NCI-H146 treated with DMSO at 0.1 percent for 48 hours (cell line): ENCODE measurements around the gene MAP4K2.
"Not testable (repeated sequence)": the region's sequence is repeated elsewhere in the genome, so short reads cannot be mapped to it uniquely, and the experiment has no call there.

Experiments used
- DNase-seq: peaks from one replicate; lab custom pipeline; 2025; ENCODE audit not compliant: unreplicated experiment; lab: John Stamatoyannopoulos, UW

MAP4K2 gene

DNA sequence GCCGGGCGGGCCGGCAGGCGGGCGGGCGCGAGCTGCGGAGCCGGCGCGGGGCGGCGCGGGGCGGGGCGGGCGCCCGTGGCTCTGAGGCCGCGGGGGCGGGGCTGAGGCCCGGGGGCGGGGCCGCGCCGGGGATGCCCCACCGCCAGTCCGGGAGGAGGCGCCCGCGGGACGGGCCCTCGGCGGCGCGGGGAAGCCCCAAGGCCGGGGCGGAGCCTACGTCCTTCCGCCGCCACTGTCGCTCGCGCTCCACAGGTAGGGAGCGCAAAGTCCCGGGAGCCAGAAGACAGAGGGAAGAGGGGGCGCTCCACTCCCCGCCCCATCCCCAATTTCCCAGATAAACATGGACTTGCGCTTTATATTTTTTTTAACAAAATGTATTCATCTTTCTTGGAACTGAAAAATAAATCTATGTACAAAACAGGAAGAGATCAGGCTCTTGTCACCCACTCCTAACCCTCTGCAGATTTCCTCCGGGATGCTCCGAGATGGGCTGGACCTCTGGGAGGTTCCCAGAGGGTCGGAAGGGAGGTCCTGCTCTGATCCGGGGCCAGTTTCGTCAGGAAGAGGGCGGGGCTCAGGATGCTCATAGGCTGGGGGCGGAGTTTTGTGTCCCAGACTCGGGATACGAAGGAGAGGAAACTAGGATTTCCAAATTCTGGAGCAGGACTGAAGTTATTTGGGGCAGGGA lies at the start of gene MAP4K2:
MAP4K2 (minus strand) TSS at position 57 of the 688 bp plus-strand sequence. CDS start 65 bp downstream, outside the sequence.
- peak; percentile 55 for DNase-seq

DNA sequence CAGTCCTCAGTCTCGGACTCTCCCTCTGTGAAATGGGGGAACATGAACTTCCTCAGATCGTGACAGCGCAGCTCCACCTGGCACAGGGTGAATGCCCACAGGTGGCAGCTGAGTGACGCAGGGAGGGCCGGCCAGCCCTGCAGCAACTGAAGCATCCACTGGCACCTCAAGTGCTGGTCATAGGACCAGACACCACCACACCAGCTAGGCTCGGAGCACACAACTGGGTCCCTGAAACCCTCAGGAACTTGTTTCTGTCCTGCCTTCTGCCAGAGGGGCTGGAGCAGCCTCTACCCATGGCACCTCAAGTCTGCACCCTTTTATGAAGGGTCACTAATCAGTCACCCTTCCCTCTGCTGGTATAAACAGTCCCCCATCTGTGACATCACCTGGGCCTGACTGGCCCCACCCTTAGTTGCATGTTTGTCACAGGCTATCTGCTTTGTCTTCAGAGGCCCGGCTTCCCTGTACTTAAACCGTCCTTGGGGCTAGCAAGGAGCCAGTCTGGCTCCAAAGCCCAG lies 48.9 kb upstream of the MAP4K2 start:
- DNase-seq, result no peak

DNA sequence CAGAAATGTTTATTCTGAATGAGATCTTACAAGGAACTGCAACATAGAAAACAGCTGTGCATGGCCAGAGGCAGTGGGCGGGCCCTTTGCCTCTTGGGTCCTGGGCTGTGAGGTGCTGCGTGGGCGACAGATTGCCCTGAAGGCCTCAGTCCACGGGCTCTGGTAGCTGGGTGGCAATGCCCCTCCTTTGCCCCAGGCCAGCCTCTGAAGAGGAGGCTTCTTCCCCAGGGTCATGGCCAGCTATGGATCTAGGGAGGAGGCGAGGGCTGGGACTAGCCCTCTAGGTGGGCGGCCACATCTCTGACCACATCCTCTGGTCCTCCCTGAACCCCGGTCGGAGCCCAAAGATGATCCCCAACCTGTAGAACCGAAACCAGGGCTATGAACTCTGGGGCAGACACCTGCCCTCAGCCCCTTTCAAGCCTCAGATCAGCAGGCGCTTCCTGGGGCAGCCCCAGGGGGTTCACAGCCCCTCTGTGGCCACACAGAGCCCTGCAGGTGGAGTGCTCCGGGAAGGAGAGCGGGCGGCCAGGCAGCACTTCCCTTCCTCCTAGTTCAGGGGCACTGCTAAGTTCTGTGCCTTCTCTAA lies 48.1 kb upstream of the MAP4K2 start:
- DNase-seq, result no peak

DNA sequence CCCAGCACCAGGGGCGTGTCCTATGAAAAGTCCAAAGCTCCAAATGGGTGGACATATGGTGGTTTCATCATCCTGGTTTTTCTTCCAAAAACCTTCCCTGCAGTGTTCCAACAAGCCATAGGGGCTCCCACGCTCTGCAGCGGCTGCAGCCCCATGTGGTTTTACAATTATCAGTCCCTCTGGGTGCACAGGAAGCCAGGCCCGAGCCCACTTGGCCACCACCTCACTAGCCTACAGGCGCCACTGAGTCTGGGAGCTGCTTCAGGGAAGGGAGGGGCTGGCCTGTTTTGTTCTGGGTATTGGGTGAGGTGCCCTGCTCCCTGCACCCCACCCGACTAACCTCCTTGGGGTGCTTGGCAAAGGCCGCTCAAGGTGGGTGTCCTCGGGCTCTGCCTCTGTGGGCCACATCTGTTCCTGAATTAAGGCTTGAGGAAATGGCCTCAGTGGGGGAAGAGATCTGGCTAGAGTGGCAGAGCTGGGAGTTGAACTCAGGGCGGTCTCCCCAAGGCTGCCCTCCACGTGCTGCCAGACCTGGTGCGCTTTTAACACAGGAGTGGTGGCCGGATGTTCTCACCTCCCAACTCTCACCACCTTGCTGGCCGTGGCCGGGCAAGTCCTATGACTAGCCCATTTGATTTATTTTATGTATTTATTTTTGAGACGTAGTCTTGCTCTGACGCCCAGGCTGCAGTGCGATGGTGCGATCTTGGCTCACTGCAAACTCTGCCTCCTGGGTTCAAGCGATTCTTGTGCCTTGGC lies 46.8 kb upstream of the MAP4K2 start:
- DNase-seq, result no peak

GRCh38 chr11:64848826-64849597 lies 46.0 kb upstream of the MAP4K2 start:
- DNase-seq, result no peak

DNA sequence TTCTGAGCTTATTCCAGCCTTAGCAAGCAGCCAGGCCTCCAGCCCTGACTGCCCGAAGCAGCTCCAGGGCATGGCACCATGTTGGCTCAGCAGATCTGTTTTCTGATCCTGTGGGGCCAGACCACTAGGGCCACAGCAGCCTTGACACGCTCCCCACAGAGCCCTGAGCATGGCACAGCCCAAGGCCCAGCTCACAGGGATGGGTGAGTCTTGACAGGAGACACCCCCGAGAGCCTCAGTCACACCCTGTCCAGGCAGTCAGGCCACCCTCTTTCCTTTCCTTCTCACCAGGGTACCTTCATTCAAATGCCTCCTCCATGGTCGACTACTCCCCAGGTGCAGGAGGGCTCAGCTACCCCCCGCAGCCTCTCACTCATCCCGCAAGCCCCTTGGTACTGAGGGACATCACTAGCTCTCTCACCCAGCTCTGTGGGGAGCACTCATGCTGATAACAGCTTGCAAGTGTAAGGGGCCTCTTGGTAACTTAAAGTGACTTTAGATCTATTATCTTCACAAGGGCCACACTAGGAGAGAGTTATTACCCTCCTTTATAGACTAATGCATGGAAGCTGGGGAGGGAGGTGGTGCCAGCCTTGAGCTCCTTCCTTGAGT lies 45.3 kb upstream of the MAP4K2 start:
- no peak for DNase-seq

DNA sequence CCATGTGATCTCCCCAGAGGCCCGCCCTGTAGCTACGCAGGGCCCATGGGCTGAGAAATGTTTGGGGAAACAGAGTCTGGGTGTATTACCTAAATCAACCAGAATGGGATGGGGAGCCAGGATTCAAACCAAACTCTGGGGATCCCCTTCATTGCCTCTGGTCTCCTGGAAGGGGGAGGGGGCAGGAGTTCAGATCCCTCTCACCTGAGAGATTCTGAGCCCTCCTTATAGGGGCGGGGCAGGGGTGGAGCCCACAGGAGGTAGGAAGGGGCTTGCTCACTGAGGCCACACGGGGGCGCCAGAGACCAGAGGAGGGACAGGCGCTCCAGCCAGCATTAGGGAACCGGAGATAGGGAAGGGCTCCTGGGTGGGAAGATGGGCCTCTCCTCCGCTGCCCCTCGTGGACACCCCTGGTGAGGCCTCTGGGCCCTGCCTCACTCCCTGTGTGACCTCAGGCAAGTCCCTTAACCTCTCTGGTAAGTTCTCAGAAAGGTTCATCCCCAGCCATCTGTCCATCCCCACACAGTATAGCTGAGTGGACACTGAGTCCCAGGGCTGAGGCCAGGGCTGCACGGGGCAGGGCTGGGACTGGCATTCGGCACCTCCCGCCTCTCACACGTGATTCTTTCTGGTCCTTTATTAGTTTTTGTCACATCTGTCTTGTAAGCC lies 44.1 kb upstream of the MAP4K2 start:
- peak; percentile 85 for DNase-seq

DNA sequence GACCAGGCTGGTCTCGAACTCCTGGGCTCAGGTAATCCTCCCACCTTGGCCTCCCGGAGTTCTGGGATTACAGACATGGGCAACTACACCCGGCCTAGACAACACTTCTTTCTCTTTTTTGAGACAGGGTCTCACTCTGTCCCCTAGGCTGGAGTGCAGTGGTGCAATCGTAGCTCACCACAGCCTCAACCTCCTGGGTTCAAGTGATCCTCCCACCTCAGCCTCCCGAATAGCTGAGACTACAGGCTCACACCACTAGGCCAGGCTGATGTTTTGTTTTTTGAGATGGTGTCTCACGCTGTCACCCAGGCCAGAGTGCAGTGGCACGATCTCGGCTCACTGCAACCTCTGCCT lies 42.7 kb upstream of the MAP4K2 start:
- not testable (repeated sequence) for DNase-seq

DNA sequence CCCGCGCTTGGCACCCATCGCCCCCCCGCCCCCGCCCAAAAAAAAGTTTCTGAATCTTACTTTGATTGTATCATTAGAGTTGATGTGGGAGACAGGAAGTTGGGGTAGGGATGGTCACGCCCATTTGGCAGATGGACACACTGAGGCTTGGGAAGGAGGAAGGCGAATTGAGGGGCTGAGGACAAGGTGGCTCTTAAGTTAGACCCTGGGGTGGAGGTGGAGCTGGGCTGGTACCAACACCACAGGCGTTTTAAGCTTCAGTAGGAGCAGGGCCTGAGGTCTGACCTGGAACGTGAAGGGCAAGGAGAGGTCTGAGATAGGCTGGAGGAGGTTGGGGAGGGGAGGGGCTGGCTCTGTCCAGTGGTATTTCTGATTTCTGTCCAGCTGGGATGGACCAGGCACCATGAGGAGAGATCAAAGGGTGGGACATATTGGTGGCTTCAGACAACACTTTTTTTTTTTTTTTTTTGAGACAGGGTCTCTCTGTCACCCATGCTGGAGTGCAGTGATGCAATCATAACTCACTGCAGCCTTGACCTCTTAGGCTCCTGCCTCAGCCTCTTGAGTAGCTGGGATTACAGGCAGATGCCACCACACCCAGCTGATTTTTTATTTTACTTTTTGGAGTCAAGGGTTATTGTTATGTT lies 42.2 kb upstream of the MAP4K2 start:
- DNase-seq, result no peak

GRCh38 chr11:64844330-64845128 lies 41.5 kb upstream of the MAP4K2 start, which contains the start of gene CDC42BPG:
Gene CDC42BPG, minus strand, starts transcription at chr11:64844653. Its CDS starts 84 bp downstream, at chr11:64844569.
- DNase-seq, result peak; percentile 63

DNA sequence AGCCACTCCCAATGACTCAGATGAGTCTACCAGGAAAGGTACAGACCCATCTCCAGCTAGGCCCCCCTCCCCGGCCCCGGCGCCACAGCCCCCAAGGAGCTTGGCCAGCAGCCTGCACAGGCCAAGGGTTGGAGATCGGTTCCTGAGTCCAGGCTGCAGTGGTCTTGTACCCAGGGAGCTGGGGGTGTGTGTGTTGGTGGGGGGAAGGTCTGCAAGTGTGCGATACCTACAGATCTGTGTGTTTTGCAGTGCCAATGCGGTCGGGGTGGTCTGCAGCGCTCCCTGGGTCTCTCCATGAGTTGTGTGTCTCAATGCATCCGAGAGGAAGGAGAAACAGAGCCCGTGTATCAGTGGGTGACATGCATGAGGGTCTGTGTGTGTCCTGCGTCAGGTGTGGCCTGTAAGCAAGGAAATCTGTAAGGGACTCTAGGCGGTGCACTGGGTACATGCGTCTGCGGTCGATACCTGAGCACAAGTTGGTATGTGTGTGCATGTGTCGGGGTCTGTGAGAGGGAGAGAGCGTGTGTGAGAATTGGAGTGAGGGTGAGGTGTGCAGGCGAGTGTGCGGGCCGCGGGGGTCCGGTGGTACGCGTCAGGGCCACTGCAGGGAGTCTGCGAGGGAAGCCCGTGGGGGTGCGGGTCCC lies 40.8 kb upstream of the MAP4K2 start:
- DNase-seq, result peak; percentile 19

DNA sequence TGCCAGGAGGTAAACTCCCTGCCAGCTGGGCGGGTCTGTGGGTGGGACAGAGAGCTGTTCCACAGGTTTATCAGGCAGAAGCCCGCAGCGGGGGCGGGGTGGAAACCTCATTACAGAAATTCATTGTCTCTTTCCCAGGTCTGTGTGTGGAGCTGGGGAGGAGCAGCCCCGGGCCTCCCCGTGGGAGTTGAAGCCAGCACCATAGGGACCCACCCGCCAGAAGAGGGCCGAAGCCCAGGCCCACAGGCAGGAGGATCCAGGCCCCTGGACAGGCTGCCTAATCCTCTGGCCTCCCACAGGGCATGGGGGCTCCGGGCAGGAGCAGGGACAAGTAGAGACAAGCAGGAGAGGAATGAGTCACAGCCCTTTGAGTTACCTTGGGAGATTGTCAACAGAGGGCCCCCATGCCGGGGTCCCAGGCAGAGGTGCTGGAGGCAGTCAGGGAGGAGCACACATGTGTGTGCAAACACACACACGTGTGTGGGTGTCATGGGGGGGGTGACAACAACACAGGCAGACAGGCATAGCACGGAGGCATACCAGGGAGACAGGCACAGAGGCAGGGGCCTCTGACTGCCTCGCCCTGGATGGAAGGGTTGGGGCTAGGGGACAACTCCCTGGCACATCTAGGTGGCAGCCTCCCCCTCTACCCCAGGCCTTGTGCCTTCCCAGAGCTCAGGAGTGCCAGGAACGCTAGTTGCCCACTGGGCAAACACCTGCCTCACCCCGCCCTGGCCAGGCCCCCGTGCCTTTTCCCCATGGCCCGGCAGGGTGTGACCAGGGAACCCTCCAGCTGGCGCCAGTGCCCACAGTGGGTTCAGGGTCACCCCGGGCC lies 40.1 kb upstream of the MAP4K2 start:
- peak; percentile 16 for DNase-seq

DNA sequence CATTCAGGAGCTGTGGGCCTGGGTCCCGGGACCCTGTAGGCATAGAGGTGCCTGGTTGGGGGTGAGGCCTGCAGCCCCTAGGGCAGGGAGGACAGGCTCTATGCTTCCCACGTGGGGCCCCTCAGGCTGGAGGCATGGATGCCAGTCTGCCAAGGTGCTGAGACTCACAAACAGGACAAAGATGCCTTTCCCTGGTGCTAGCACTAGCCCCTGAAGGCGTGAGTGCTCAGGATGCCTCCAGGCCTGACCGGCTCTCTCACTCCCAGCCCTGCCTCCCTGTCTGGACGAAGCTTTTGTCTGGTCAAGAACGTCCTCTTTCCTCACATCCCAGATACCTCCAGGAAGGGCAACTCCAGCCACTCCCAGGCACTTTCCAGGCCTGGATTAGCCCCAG lies 39.3 kb upstream of the MAP4K2 start:
- DNase-seq, result no peak

DNA sequence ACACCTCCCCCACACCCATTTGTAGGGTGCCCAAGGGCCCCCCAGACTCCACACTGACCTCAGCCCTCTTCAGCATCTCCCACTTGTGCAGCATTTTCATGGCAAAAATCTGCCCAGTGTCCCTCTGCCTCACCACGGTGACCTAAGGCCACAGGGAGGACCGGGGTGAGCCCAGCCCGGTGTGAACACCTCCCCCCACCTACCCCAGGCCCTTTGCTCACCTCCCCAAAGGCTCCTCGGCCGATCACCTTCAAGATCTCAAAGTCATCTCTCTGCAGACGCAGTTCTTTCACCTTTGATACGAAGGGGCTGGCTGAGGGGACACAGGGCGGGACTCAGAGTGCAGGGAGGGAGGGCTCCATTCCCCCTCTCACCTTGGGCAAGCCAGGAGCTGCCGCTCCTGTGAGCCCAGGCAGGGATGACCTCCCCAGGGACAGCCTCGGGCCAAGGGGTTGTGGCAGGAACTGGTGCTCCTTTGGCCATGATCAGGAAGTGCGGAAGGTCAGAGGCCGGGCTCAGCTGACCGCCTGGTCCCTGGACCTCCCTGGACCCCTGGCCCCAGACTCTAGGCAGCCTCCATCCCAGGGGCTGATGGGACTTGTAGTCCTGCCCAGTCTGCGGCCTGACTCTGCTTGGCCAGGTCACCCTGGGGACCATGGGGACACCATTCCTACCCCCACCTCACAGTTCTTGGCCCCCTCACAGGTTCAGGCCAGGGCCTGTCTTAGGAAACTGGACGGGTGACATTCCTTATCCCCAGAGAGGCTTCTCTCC lies 38.8 kb upstream of the MAP4K2 start:
- no peak for DNase-seq

DNA sequence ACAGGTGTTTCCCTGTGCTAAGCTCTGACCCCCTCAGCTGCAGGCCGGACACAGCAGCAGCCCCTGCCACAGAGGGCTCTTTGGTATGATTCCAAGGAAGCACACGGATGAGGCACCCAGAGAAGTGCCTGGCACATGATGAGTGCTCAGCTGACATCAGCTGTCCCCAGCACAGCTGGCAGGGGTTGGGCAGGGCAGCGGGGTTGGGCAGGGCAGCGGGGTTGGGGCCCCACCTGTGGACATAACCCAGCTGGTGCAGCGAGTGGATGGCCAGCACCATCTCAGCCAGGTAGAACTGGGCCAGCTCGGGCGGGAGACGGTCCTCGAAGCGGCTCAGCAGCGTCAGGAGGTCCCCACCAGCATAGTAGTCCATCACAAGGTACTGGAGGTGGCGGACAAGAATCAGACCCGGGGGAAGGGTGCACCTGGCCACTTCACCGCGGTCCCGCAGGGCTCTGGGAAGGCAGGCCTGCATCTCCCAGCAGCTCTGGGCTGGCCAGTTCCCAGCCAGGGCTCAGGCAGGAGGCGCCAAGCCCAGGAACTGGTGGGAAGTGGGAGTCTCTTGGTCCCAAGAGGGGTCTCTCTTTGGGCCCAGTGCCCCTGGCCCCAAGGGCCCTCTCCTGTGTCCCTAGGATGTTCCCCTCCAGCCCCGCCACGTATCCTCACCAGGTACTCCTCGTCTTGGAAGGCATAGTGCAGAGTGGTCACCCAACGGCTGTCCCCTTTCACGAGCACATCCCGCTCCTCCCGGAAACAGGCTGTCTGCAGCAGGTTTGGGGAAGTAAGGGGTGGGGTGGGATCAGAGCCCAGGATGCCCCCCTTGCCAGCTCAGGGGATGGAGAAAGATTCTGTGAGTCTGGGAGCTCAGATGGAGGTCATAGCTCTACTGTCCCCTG lies 37.1 kb upstream of the MAP4K2 start:
- no peak for DNase-seq

DNA sequence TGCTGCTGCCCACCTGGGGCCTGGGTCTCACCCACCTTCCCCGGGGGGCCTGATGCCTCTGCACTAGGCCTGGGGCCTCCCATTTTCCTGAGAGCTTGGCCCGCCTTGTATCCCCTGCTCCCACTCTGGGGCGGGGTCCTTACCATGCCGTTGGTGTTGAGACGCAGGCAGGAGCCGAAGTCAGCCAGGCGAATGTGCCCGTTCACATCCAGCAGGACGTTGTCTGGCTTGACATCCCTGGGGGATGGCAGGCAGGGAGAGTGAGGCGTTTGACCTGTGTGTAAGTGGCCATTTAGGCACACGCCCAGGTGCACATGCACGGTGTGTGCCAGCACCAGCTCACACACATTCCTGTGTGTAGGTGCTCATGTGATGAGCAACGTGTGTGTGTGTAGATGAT lies 36.3 kb upstream of the MAP4K2 start:
- no peak for DNase-seq
